Lower leg skin (tissue), 3 donors: Measurements from ENCODE around the gene ZBTB4.

Experiments
- CTCF ChIP-seq, 3 donors: fragments of 450-650 bp; IDR thresholded peaks; one replicate each; pipeline ENCODE4 v1.5.1; 2016; ENCODE audit warnings: antibody characterized with exemption in 3 of 3, mild to moderate bottlenecking in 3 of 3, moderate library complexity in 2 of 3
- POLR2A ChIP-seq, 2 donors: fragments of 450-650 bp; IDR thresholded peaks; one replicate each; pipeline ENCODE4 v1.6.1; 2016 to 2017; ENCODE audit warnings: antibody characterized with exemption in 2 of 2, mild to moderate bottlenecking in 1 of 2, moderate library complexity in 1 of 2

- TF ChIP-seq CTCF (IDR thresholded peaks at IDR 0.05) = no peak
- no peak for TF ChIP-seq POLR2A (IDR thresholded peaks at IDR 0.05)
Measured at GRCh38 chr17:7440113-7440833, 39.2 kb downstream of the ZBTB4 start.
